Transverse colon (tissue), 3 donors: ENCODE measurements around the gene GNG3.

ENCODE experiments used
- CTCF ChIP-seq, 5 experiments: fragments of 200-600 bp in 3 of 5; fragments of 450-650 bp in 2 of 5; sonication (generic) in 3 of 5; IDR thresholded peaks; 1 replicate in 2 of 5; 2 replicates in 3 of 5; pipeline ENCODE4 v1.5.1; 2016 to 2017; ENCODE audit warnings: antibody characterized with exemption in 5 of 5, inconsistent platforms in 3 of 5, mild to moderate bottlenecking in 2 of 5, moderate library complexity in 1 of 5
- EP300 ChIP-seq: sonication (generic); formaldehyde crosslinking; IDR thresholded peaks from one replicate; pipeline ENCODE4 v1.6.1; 2017; ENCODE audit warnings: antibody characterized with exemption, low read depth
- POLR2A ChIP-seq: fragments of 450-650 bp; IDR thresholded peaks from one replicate; pipeline ENCODE4 v1.6.1; 2016; ENCODE audit warnings: antibody characterized with exemption, mild to moderate bottlenecking, moderate library complexity

GRCh38 chr11:62726915-62727164 is 19.4 kb downstream of the GNG3 start:
- TF ChIP-seq CTCF (IDR thresholded peaks at IDR 0.05) = no peak
- no peak for TF ChIP-seq EP300
- TF ChIP-seq POLR2A = no peak
